Endothelial cell of umbilical vein (primary cell): Measurements from ENCODE around the gene APBA3.

Experiments used
- EZH2 ChIP-seq: IDR thresholded peaks from 2 replicates; pipeline ENCODE4 v1.6.1; 2012; ENCODE audit warnings: borderline replicate concordance, low read depth, mild to moderate bottlenecking, moderate library complexity, low read length, inconsistent platforms; ENCODE audit not compliant: severe bottlenecking
- FOS ChIP-seq: IDR thresholded peaks from 2 replicates; pipeline ENCODE4 v1.6.1; 2011; ENCODE audit warnings: mild to moderate bottlenecking, low read length, moderate library complexity, borderline replicate concordance; ENCODE audit not compliant: insufficient read depth
- JUN ChIP-seq: IDR thresholded peaks from 2 replicates; pipeline ENCODE4 v1.6.1; 2011; ENCODE audit warnings: borderline replicate concordance, low read depth; ENCODE audit not compliant: insufficient read length, insufficient read depth
- MYC ChIP-seq: IDR thresholded peaks from one replicate; pipeline ENCODE4 v1.6.1; 2011; ENCODE audit warnings: mild to moderate bottlenecking, low read depth, low read length
- POLR2A ChIP-seq: IDR thresholded peaks from 2 replicates; pipeline ENCODE4 v1.6.1; 2012; ENCODE audit warnings: low read depth, mild to moderate bottlenecking, control low read depth, low read length
- POLR2AphosphoS5 ChIP-seq: IDR thresholded peaks from 2 replicates; pipeline ENCODE4 v1.6.1; 2012; ENCODE audit warnings: low read depth, mild to moderate bottlenecking, control low read depth, low read length, moderate library complexity; ENCODE audit not compliant: insufficient read depth
- TF ChIP-seq, protein P1 (sequence below), 2 donors: IDR thresholded peaks; 1 replicate in 1 of 2; 2 replicates in 1 of 2; pipeline ENCODE4 v1.5.1; 2011; ENCODE audit warnings: low read length in 2 of 2, mild to moderate bottlenecking in 2 of 2, moderate library complexity in 2 of 2, control low read depth in 1 of 2, inconsistent platforms in 1 of 2, low read depth in 1 of 2; ENCODE audit not compliant: insufficient read depth in 1 of 2; ENCODE audit errors: extremely low read depth in 1 of 2
- TF ChIP-seq, protein P2 (sequence below): IDR thresholded peaks from 2 replicates; pipeline ENCODE4 v1.6.1; 2011; ENCODE audit not compliant: insufficient read depth, insufficient read length

DNA sequence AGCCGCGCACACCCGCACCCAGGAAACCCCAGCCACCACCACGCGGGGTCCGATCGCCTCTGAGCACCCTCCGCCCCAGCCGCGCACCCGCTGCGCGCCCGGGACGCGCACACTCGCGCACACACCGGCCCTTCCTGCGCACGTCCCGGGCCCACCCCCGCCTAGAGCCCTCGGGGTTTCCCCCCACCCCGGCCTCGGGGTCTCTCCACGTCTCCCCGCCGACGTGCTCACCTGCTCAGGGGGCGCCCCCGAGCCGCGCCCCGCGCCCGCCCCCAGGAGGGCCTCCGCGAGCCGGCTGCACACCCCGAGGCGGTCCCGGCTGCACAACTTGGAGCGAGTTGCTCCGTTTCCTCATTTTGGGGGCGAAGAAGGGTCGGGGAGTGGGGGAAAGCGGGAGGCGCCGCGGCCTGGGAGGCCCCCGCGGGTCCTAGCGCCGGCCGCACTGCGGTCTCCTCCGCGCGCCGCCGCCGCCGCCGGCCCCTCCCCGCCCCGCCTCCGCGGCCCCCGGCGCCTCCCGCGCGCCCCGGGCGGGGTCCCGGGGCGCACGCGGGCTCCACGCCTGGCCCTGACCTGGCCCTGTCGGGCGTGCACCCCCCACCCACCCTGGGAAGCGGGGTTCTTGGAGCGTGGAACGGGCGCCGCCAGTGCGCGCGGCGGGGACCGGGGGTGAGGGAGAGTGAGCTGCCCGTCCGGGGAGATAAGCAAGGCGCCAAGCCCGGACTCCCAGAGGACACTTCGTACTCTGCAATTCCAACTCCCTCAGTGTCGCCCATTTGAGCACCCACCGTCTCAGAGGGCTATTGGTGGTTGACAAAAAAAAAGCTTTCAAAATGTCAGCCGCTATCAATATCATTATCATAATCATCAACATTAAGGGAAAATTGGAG, 24.7 kb upstream of the APBA3 start, which contains the start of gene MATK:
- TF ChIP-seq, protein P1, sequence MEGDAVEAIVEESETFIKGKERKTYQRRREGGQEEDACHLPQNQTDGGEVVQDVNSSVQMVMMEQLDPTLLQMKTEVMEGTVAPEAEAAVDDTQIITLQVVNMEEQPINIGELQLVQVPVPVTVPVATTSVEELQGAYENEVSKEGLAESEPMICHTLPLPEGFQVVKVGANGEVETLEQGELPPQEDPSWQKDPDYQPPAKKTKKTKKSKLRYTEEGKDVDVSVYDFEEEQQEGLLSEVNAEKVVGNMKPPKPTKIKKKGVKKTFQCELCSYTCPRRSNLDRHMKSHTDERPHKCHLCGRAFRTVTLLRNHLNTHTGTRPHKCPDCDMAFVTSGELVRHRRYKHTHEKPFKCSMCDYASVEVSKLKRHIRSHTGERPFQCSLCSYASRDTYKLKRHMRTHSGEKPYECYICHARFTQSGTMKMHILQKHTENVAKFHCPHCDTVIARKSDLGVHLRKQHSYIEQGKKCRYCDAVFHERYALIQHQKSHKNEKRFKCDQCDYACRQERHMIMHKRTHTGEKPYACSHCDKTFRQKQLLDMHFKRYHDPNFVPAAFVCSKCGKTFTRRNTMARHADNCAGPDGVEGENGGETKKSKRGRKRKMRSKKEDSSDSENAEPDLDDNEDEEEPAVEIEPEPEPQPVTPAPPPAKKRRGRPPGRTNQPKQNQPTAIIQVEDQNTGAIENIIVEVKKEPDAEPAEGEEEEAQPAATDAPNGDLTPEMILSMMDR (IDR thresholded peaks at IDR 0.05; ENCODE audit: extremely low read depth in 1 of 2, insufficient read depth in 1 of 2, low read depth in 1 of 2, low read length in 2 of 2), result no peak
- no peak for TF ChIP-seq POLR2A
- no peak for TF ChIP-seq MYC
- no peak for TF ChIP-seq EZH2
- no peak for TF ChIP-seq POLR2AphosphoS5
- TF ChIP-seq, protein P2, sequence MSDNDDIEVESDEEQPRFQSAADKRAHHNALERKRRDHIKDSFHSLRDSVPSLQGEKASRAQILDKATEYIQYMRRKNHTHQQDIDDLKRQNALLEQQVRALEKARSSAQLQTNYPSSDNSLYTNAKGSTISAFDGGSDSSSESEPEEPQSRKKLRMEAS, result no peak
- TF ChIP-seq FOS, result no peak
- TF ChIP-seq JUN, result no peak
